K562 (cell line): ENCODE results near the gene NPFFR1. TPM values are rescaled to one million over a fixed set of nuclear protein-coding genes. Genes with fewer than 3 reads are reported as not detected.

Source experiments
- CBX3 ChIP-seq, 2 experiments: IDR thresholded peaks; 1 replicate in 1 of 2; 2 replicates in 1 of 2; pipeline ENCODE4 v1.6.1; 2012; ENCODE audit warnings: inconsistent platforms in 2 of 2, low read length in 2 of 2, borderline replicate concordance in 1 of 2, control low read depth in 1 of 2
- CXXC5 ChIP-seq: fragments of 250-450 bp; sonication (Bioruptor Pico); IDR thresholded peaks from 2 replicates; pipeline ENCODE4 v1.8.0; 2022; ENCODE audit warnings: inconsistent platforms, mild to moderate bottlenecking, moderate library complexity
- DACH1 ChIP-seq: fragments of 450-650 bp; IDR thresholded peaks from 2 replicates; pipeline ENCODE4 v1.6.1; 2018; ENCODE audit not compliant: partially characterized antibody
- HDAC1 ChIP-seq, 2 experiments: fragments of 450-650 bp; IDR thresholded peaks; 2 replicates each; pipeline ENCODE4 v1.6.1; 2016 to 2017; ENCODE audit warnings: inconsistent platforms in 1 of 2, mild to moderate bottlenecking in 1 of 2, moderate library complexity in 1 of 2
- RCOR1 ChIP-seq, 2 experiments: IDR thresholded peaks; 2 replicates each; pipeline ENCODE4 v1.6.1; 2012; ENCODE audit warnings: low read depth in 2 of 2, low read length in 2 of 2, borderline replicate concordance in 1 of 2, improper control_type of control experiment in 1 of 2
- ZEB2 ChIP-seq: fragments of 450-650 bp; IDR thresholded peaks from 2 replicates; pipeline ENCODE4 v1.6.1; 2016
- ZNF444 ChIP-seq: fragments of 250-450 bp; sonication (Bioruptor Pico); IDR thresholded peaks from 2 replicates; pipeline ENCODE4 v1.4.0; 2020; ENCODE audit warnings: mild to moderate bottlenecking, moderate library complexity
- polyA plus RNA-seq, 8 experiments: library from polyadenylated mRNA; depleted of rRNA in 4 of 8; stranded (reverse) in 5 of 8; unstranded in 3 of 8; fragments of >200 nt; fragmentation: Nextera tagmentation in 2 of 8; fragmentation: Illumina TruSeq in 1 of 8; extraction: Ambion mirVana in 2 of 8; extraction: Trizol in 1 of 8; gene quantifications; 2 replicates each; pipeline versions ENCODE4 v1.2.1 to v1.2.3, GENCODE V29; 2011 to 2014; ENCODE audit warnings: inconsistent platforms in 1 of 8, missing spikeins in 1 of 8
- total RNA-seq, 7 experiments: library from RNA; depleted of rRNA in 6 of 7; stranded (reverse); fragments of >200 nt in 6 of 7; fragmentation: Illumina TruSeq in 2 of 7; extraction: Trizol in 2 of 7; gene quantifications; 2 replicates each; pipeline versions ENCODE4 v1.2.1 to v1.2.3, GENCODE V29; 2011 to 2021; ENCODE audit warnings: low replicate concordance in 1 of 7
- TF ChIP-seq, protein P1 (sequence below), 2 experiments: fragments of 450-650 bp in 1 of 2; sonication (generic) in 1 of 2; formaldehyde crosslinking in 1 of 2; IDR thresholded peaks; 2 replicates each; pipeline versions ENCODE4 v1.7.1 to v1.9.0; 2016 to 2022; ENCODE audit warnings: inconsistent platforms in 1 of 2, mild to moderate bottlenecking in 1 of 2, missing genetic modification reagents in 1 of 2
- TF ChIP-seq, protein P2 (sequence below), 2 experiments: fragments of 450-650 bp; IDR thresholded peaks; 2 replicates each; pipeline ENCODE4 v1.6.1; 2018; ENCODE audit warnings: mild to moderate bottlenecking in 2 of 2, low read depth in 1 of 2; ENCODE audit not compliant: partially characterized antibody in 2 of 2
- TF ChIP-seq, protein P3 (sequence below), 2 experiments: fragments of 250-450 bp in 1 of 2; fragments of 450-650 bp in 1 of 2; sonication (Bioruptor Pico) in 1 of 2; IDR thresholded peaks; 2 replicates each; pipeline versions ENCODE4 v1.6.1 to v1.8.0; 2016 to 2021; ENCODE audit warnings: mild to moderate bottlenecking in 2 of 2, moderate library complexity in 2 of 2, missing compliant biosample characterization in 1 of 2, missing genetic modification characterization in 1 of 2

NPFFR1 gene
- total and polyA plus RNA-seq, 9 of the 15 experiments (the other 6 are each of a cell fraction or from before 2014, with no cell fraction given): under 0.01 TPM; not detected in 8

GRCh38 chr10:70331486-70332268 lies 47.9 kb upstream of the NPFFR1 start (continued):
- TF ChIP-seq, protein P1, sequence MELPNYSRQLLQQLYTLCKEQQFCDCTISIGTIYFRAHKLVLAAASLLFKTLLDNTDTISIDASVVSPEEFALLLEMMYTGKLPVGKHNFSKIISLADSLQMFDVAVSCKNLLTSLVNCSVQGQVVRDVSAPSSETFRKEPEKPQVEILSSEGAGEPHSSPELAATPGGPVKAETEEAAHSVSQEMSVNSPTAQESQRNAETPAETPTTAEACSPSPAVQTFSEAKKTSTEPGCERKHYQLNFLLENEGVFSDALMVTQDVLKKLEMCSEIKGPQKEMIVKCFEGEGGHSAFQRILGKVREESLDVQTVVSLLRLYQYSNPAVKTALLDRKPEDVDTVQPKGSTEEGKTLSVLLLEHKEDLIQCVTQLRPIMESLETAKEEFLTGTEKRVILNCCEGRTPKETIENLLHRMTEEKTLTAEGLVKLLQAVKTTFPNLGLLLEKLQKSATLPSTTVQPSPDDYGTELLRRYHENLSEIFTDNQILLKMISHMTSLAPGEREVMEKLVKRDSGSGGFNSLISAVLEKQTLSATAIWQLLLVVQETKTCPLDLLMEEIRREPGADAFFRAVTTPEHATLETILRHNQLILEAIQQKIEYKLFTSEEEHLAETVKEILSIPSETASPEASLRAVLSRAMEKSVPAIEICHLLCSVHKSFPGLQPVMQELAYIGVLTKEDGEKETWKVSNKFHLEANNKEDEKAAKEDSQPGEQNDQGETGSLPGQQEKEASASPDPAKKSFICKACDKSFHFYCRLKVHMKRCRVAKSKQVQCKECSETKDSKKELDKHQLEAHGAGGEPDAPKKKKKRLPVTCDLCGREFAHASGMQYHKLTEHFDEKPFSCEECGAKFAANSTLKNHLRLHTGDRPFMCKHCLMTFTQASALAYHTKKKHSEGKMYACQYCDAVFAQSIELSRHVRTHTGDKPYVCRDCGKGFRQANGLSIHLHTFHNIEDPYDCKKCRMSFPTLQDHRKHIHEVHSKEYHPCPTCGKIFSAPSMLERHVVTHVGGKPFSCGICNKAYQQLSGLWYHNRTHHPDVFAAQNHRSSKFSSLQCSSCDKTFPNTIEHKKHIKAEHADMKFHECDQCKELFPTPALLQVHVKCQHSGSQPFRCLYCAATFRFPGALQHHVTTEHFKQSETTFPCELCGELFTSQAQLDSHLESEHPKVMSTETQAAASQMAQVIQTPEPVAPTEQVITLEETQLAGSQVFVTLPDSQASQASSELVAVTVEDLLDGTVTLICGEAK (IDR thresholded peaks at IDR 0.05): peak; percentile 87
- TF ChIP-seq, protein P1 (CRISPR knock-in tag; IDR thresholded peaks at IDR 0.05): no peak
- TF ChIP-seq ZNF444 (CRISPR knock-in tag) (no peak), DACH1 (peak; percentile 89), HDAC1 (IDR thresholded peaks at IDR 0.05) (0 out of 4 replicates have a peak, but pooled peaks of 1 of the 2 experiments have one; percentile 53), RCOR1 (IDR thresholded peaks at IDR 0.05; ENCODE audit: borderline replicate concordance in 1 of 2, low read depth in 2 of 2, low read length in 2 of 2) (peak in 1 of 2 experiments; percentile 57; a peak in 1 of 4 replicates), CBX3 (IDR thresholded peaks at IDR 0.05; ENCODE audit: borderline replicate concordance in 1 of 2, low read length in 2 of 2) (peak in 1 of 2 experiments; percentile 10; a peak in 1 of 3 replicates), CXXC5 (CRISPR knock-in tag) (0 out of 2 replicates have a peak, but pooled peaks have one; percentile 48), ZEB2 (peak; percentile 30; the same call in 1 of the 2 replicates)
- TF ChIP-seq, protein P2, sequence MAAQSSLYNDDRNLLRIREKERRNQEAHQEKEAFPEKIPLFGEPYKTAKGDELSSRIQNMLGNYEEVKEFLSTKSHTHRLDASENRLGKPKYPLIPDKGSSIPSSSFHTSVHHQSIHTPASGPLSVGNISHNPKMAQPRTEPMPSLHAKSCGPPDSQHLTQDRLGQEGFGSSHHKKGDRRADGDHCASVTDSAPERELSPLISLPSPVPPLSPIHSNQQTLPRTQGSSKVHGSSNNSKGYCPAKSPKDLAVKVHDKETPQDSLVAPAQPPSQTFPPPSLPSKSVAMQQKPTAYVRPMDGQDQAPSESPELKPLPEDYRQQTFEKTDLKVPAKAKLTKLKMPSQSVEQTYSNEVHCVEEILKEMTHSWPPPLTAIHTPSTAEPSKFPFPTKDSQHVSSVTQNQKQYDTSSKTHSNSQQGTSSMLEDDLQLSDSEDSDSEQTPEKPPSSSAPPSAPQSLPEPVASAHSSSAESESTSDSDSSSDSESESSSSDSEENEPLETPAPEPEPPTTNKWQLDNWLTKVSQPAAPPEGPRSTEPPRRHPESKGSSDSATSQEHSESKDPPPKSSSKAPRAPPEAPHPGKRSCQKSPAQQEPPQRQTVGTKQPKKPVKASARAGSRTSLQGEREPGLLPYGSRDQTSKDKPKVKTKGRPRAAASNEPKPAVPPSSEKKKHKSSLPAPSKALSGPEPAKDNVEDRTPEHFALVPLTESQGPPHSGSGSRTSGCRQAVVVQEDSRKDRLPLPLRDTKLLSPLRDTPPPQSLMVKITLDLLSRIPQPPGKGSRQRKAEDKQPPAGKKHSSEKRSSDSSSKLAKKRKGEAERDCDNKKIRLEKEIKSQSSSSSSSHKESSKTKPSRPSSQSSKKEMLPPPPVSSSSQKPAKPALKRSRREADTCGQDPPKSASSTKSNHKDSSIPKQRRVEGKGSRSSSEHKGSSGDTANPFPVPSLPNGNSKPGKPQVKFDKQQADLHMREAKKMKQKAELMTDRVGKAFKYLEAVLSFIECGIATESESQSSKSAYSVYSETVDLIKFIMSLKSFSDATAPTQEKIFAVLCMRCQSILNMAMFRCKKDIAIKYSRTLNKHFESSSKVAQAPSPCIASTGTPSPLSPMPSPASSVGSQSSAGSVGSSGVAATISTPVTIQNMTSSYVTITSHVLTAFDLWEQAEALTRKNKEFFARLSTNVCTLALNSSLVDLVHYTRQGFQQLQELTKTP (IDR thresholded peaks at IDR 0.05; ENCODE audit: low read depth in 1 of 2, partially characterized antibody in 2 of 2): peak in 1 of 2 experiments; percentile 54
- TF ChIP-seq, protein P3, sequence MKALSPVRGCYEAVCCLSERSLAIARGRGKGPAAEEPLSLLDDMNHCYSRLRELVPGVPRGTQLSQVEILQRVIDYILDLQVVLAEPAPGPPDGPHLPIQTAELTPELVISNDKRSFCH (CRISPR knock-in tag; IDR thresholded peaks at IDR 0.05): no peak
- TF ChIP-seq, protein P3 (tag; IDR thresholded peaks at IDR 0.05): peak; percentile 89
